Subcutaneous adipose tissue (tissue), 4 donors: Measurements from ENCODE around the gene VGLL3. TPM values are rescaled to one million over a fixed set of nuclear protein-coding genes. Genes with fewer than 3 reads are reported as not detected.

Experiments
- CTCF ChIP-seq: fragments of 450-650 bp; IDR thresholded peaks from one replicate; pipeline ENCODE4 v1.5.1; 2016; ENCODE audit warnings: low read depth, mild to moderate bottlenecking, control low read depth, antibody characterized with exemption, moderate library complexity
- total RNA-seq, 4 donors: library from RNA; depleted of rRNA; stranded (reverse); fragments of >200 nt; gene quantifications; one replicate each; pipeline ENCODE4 v1.1.0, GENCODE V29; 2016

VGLL3 gene
- total RNA-seq, 4 donors from 2014 or later = 36.0 to 77.1 (median 61.3) TPM

- TF ChIP-seq CTCF = no peak
Observed at GRCh38 chr3:86949850-86950249, 41.1 kb downstream of the VGLL3 start.

- no peak for TF ChIP-seq CTCF
Observed at GRCh38 chr3:86948822-86949221, 42.1 kb downstream of the VGLL3 start.

- TF ChIP-seq CTCF = no peak
Observed at GRCh38 chr3:86942206-86942605, 48.7 kb downstream of the VGLL3 start.

- TF ChIP-seq CTCF = no peak
Observed at GRCh38 chr3:86938416-86939105, 52.4 kb downstream of the VGLL3 start.

- no peak for TF ChIP-seq CTCF
Observed at GRCh38 chr3:86937306-86937791, 53.6 kb downstream of the VGLL3 start.

DNA sequence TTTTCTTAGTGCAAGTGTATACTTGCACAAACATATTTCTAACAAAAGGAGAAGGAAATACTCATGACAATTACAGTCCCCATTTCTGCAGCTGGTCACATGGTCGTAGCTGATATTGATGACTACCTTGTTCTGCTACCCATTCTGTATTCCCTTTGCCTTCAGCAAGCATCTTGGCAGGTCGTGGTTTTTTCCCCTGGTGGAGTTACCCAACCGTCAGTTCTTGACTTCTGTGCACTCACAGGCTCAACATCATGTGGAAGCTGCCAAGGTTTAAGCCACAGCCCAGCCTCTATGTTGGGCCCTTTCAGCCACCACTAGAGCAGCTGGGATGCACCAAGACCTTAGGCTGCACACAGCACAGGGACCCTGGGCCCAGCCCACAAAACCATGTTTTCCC is 56.1 kb downstream of the VGLL3 start:
- no peak for TF ChIP-seq CTCF

GRCh38 chr3:86930831-86931230 is 60.1 kb downstream of the VGLL3 start:
- TF ChIP-seq CTCF = no peak
